Stimulated activated CD4-positive, alpha-beta T cell treated with anti-CD3 and anti-CD28 coated beads, Interleukin-4, amount 100 ng/mL, for 48 hours (primary cell): ENCODE results near the gene HGD.
"Not testable (repeated sequence)": the region's sequence is repeated elsewhere in the genome, so short reads cannot be mapped to it uniquely, and the experiment has no call there.

Experiments
- DNase-seq, 2 donors: peaks; one replicate each; pipeline ENCODE4 v3.0.0-alpha.2; 2020; ENCODE audit warnings: low read depth in 2 of 2

HGD gene

DNA sequence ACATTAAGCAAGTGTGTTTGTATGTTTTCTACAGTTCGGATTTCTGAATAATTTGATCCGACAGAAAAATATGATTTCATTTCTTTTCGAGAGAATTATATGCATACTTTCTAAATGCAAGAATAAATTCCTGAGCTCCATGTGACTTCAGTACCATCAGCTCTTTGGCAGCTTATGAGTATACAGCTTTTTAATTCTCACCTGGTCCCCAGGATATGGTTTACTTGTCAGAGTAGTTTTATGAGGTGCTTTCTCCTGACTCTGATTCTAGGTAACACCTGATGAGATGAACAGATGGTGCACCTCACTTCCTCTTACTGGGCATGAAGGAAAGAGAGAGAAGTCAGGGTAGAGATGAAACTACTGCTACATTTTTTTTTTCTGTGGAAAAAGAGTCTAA, 3.1 kb downstream of the HGD start:
- DNase-seq: no peak

DNA sequence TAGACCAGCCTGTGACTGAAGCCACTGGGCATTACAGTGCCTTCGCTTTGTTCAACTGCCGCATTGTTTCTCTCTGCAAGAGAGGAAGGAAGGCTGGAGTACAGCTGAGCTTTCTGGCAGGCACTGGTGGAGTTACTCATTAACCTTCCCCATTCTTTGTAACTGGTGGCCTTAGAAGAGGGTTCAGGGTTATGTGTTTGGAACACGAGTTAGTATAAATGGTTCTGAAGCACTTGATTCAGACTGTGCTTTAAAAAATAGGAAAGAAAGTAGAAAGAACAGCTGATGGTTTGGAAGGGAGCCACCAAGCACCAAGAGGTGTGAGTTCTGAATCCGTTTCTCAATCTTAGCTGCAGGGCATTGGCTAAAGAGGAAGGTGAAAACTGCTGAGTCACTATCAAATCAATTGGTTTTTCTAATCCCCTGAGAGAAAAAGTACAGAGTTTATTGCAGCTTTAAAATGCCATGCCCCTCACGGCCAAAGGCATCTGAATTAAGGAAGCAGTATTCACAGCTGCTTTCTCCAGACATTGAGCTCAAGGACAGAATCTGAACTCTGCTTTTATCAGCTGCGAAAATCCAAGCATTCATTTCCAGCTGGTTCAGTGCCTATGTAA, 3.6 kb downstream of the HGD start:
- DNase-seq: no peak

DNA sequence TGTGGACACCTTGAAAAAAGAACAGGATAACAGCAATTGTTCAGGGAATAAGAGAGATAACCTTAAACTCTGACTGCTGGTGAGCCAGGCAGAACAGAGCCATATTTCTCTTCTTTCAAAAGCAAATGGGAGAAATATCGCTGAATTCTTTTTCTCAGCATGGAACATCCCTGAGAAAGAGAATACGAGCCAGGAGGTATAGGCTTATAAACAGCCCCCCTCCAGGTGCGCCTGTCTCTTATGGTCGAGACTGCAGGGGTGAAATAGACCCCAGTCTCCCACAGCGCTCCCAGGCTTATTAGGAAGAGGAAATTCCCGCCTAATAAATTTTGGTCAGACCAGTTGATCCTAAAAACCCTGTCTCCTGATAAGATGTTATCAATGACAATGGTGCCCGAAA, 4.8 kb downstream of the HGD start:
- not testable (repeated sequence) for DNase-seq

DNA sequence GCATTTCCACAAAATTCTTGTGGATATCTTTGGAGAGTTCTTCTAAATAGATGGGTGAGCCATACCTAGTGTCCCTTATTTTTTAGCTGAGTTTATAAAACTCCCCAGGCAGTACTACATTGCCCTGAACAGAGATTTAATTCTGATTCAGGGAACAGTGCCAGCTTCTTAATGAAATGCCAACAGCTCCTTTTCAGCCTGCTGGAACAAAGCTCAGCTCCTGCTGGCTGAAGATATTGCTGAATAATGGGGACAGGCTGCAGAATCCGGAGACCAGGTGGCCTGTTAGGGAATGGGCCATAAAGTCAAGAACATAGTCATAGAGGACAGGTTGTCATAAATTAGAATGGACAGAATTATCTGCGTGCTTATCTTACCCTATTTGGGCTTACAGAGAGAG, 8.9 kb downstream of the HGD start:
- DNase-seq: no peak

DNA sequence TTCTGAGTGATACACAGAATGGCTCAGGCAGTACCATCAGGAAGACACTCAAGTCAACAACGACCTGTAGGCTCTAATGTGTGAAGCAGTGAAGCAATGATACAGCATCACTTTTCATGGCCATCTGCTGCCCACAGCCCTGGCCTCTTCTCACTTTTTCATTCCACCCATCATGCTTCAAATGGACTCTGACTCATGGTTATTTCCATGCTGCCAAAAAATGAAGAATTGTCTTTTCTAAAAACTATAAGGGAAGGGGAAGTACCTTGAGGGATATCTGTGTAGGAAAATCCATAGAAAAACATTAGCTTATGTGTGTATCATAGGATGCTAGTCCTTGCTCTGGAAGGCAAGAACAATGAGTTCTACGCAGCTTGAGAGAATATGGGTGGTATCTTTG, 11.5 kb downstream of the HGD start:
- DNase-seq: no peak

DNA sequence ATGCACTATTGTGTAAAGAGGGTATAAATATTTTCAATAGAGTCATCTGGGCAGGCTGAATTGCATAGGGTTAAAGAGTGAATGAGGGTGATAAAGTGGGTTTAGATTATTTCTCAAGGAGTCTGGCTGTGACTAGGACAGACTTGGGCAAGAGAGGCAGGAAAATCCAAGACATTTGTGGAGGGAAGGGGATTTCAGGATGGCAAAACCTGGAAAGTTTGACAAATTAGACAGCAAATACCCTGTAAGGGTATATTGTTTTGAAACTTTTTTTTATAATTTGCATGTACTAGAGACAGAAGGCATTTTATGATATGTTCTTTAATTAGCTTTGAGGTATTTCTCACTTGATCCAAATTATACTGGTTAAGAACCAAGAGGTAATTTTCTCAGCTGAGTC, 17.1 kb downstream of the HGD start:
- no peak for DNase-seq

DNA sequence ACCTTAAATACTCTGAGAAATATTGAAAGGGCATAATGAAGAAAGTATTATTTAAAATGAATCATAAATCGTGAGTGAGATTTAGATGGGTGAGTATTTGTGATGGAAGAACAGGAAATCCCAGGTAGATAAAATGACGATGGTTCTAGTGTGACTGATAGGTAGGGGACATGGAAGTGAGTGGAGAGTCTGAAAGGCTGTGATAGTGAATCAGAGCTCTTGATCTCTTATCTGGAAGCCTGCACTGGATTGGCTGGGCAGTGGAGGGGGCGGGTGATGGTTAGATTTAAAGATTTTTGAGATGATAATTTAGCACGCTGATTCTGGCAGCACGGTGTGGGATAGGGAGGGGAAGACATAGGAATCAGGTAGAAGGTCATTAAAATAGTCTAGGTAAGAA, 20.1 kb downstream of the HGD start:
- no peak for DNase-seq

DNA sequence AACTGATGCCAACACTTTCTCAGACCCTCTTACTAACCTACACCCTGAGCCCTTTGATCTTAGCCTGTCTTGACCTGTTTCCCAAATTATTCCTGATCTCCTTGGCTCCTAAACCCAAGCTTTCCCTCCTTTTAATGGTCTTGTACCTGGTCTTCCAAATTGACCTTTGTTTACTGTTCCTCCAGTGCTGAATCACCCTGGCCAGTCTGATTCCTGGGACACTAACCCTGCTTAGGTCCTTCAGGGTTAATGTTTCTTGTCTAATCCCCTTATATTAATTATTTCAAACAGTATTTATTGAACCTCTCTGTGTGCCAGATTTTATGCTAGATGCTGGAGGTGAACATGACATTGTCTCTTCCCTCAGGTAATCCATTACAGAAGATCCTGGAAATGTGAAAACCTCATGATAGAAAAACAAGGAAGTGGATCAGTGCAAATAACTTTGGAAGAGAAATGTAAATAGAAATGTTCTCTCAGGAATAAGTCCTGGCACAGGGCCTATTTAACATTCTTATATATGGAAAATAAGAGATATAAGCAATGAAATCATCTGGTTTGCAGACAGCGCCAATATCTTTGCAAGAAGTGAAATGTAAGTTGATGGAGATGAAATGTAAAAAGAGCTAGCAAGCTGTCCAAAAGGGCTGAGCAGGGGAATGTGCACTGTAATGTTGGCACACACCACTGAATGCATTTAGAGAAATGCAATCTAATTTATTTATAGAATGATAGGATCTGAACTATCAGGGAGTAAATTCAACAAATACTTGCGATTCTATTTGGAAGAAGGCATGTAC, 20.7 kb downstream of the HGD start:
- no peak for DNase-seq

DNA sequence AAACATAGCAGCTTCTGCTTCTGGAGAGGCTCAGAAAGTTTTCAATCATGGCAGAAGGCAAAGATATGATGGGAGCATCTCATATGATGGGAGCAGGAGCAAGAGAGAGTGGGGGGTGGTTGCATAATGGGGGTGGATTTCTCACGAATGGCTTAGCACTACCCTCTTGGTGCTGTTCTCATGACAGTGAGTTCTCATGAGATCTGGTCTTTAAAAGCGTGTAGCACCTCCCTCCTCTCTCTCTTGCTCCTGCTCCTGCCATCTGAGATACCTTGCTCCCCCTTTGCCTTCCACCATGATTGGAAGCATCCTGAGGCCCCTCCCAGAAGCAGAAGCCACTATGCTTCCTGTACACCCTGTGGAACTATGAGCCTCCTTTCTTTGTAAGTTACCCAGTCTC, 22.2 kb downstream of the HGD start:
- no peak for DNase-seq

DNA sequence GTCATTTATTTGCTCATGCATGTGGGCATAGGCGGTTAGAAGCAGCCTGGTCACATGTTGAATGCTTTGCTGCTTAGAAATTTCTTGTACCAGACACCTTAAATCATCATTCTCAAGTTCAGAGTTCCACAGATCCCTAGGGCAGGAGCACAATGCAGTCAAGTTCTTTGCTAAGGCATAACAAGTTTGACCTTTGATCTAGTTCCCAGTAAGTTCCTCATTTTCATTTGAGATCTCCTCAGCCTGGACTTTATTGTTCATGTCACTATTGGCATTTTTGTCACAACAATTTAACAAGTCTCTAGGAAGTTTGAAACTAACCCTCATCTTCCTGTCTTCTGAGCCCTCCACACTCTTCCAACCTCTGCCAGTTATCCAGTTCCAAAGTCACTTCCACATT, 22.8 kb downstream of the HGD start:
- DNase-seq: no peak

DNA sequence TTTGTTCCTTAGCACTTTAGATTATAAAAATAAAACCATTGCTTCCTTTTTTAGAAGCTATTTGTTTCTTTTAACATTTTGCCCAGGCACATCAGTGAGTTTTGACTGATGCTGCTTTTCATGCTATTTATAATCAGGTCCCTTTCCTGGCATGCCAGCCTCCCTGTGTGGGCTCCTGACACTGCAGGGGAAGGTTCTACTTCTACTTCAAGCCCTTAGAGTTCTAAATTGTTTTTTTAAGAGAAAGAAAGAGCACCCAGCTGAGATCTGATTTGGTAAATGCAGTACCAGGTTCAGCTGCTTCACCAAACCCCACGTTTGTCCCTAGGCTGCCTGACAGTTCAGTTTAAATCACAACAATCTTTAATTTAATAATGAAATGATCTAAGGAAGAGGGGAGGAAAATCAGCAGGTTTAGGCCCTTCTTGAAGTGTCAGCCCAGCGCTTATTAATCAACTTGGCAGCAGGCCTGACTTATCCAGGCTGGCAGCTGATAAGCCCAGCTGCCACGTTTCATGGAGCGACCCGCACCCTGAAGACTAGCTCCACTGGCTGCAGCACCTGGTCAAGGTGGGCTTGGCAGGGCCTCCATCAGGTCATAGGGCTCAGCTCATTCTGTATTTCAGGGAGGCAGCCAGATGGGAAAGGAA, 29.0 kb downstream of the HGD start:
- no peak for DNase-seq

DNA sequence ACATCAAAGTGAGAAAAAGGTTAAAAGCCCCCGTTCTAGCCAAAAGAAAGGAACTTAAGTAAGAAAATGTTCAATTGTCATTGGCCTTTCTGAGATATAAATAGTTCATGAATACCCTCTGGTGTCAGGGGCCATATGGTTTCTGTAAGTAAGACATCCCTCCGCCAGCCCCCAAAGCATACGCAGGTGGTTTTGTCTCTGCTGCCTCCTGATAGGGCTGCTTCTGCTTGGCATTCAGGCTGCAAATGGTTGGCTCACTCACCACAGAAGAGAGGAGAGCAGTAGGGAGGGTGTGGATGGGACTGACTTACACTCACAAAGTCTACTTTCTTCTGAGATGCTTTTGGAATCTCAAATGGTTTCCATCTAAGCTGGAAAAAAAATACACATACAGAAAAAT, 29.8 kb downstream of the HGD start:
- no peak for DNase-seq

DNA sequence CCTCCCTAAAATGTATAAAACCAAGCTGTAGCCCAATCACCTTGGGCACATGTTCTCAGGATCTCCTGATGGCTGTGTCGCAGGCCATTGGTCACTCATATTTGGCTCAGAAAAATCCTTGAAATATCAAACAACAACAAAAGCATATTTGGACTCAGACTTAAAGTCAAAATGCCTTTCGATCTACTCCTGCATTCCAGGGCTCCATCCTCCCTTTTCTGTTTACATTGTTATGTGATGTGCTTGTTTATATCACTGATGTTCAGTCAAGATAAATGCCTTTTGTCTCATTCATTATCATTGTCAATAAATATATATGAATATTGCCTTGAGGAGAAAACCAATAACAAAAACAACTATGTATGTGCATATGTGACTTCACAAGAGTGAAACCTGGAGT, 31.7 kb downstream of the HGD start:
- no peak for DNase-seq

DNA sequence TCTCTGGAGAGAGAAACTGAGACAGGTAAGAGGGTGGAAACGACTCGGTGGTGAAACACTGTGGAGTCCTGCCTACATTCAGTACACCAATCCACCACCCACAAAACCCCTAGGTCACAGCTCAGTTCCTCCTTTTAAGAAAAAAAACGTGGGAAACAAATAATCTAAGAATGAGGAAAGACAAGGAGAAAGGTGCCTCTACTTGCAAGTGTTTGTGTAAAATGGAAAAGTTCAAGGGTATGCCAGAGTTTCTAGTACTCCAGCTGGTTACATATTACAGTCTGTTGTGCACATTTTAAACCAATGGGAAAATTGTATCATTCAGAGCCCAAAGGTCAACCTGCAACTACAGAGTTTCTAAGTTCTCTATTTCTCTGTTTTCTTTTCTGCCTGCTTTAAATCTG, 32.2 kb downstream of the HGD start:
- no peak for DNase-seq

DNA sequence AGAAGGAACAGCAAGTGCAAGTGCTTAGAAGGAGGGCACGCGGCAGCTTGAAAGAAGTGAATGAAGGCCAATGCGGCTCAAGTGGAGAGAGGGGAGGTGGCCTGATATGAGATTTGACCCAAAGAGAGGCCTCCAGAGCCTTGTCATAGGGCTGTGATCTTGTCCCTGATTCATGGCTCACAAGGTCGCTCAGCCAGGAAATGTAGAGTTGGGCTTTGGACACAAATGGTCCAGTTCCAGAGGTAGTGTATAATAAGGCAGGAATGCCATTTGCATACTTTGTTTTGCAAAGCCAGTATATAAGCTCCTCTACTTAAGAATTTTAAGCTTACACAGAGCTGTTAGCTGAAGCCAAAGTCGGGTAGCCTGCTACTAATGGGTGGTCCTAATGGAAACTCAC, 33.7 kb downstream of the HGD start:
- no peak for DNase-seq

DNA sequence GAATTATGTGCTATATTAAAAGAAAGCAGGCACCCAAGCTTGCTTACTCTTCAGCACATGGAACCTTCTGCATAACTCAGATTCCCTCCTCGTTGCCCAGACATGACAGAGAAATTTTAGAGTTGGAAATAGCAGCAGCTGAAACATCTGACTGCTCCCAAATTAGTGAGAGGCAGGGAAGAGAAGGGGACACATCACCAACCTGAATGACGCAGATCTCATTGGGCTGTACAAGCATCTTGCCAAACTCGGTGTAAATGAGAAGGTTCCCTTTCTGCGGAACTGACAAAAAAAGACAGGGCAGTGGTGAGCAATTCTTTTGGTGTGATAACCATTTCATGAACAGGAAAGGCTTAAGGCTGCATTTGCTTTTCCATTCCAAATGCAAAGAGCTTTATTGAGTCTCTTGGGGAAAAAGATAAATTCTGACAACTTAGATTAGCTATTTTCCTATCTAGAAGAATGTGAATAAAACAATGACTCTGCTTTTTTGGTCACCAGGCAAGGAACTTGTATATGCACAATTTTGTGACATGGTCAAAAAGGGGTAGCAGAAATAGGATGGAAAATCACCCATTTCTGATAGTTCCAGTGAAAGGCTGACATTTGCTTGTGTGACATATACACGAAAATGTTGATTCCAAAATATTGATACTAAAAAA, 35.1 kb downstream of the HGD start:
- no peak for DNase-seq

DNA sequence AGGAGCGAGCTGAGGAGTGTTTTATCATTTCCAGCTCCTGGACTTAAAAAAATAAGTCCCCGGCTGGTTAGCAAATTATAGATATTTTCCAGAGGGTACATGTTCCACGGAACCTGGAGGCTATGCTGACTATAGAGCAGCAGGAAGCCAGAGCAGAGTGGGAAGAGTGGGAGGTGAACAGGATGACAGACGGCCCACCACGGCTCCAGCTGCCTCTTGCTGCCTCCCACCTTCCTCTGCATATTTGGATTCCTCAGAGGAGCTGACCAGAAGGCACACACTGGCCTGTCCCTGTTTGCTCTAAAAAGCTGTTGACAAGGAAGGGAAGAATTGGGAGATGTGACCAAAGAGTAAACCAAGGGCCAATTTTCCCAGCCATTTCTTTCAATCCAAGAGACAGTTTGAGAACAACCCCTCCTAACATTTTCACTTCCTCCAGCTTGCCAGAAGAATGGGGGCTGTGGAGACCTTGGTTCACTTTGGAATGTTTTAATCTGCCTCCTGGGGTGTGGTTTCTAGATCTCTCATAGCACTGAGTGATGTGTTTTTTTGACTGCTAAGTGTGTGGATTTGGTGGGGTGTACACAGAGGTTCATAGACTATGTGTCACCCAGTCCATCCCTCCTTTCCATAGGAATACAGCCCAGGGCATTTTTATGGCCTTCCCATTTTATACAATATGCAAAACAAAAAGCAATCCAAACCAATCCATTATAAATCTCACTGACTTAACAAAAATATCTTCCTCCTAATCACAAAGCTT, 36.8 kb downstream of the HGD start:
- DNase-seq: no peak

DNA sequence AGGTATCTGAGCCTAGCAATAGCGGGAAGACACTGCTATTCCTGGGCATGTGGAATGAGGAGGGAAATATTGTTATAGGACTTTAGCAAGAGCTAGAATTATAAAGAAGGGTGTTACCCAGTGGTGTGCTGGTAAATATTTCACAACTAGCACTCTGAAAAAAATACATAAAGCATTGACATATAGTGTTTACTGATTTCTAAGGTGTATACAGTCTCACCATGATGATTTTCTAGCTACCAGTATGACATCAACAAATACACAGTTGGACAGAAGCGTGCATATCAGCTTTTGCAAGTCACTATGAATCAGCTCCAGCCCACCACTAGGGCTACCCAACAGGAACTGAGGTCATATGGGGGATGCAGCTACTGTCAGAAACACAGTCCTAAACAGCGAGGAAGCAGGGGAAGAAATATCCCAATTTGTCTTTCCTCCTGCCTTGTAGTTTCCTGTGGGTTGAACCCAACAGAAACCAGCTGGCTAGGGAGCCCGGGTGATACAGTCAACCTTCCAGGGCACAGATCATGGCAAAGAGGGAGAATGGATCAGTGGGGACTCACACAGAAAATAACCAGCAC, 39.6 kb downstream of the HGD start:
- DNase-seq: no peak

DNA sequence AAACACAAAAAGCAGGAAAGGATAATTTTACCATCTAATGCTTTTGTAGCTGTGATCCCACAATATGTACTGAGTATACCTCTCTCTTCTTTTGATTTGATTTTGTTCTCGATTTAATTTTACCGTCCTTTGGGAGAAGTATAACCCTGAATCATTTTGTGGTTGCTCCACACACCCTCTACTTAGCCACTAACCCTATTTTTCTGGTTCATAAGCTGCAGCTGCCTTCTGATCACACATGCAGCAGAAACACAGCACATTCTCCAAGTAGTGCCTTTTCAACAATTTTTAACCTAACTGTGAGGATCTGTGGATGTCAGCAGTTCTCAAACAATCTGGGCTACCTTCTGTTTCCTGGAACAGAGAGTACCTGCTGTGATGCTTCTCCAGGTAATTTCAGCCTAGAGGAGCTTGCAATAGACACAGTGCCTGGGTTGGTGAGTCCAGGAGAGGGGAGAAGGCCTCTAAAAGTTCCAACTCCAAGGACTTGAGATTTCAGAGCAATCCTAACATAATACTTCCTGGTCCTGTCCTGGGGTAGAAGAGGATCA, 40.3 kb downstream of the HGD start:
- no peak for DNase-seq

DNA sequence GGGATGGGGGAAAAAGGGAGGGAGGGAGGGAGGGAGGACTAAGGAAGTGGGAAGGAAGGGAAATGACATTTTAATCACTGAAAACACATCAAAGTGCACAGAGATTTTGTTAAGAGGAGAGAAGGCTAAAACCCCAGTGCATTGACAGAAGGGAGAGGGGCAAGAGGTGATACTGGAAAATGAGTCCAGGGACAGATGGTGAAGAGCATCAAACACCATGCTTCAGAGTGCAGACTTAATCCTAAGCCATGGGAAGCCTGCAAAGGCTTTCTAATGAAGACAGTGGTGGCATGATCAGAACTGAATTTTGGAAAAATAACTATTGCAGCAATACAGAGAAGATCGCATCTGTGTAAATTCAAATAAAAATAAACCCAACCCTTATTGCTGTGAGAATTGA, 41.8 kb downstream of the HGD start:
- DNase-seq: no peak

DNA sequence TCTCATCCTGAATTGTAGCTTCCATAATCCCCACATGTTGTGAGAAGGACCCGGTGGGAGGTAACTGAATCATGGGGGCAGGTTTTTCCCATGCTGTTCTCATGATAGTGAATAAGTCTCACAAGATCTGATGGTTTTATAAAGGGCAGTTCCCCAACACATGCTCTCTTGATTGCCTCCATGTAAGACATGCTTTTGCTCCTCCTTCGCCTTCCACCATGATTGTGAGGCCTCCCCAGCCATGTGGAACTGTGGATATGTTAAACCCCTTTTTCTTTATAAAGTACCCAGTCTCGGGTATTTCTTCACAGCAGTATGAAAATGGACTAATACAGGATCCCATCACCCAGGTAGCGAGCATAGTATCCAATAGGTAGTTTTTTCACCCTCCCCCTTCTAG, 43.2 kb downstream of the HGD start:
- not testable (repeated sequence) for DNase-seq
